ENCODE measurements around the gene MOB3A.

MOB3A gene

GRCh38 chr19:2120821-2121220 is 24.7 kb upstream of the MOB3A start:
- Histone ChIP-seq H3K27me3 (ENCODE audit: control insufficient read depth, insufficient read depth, low read length) (no peaks in the 10 kb centered on the region), H3K9ac (ENCODE audit: low read length) (no peak overlapping the region), H3K4me1 (ENCODE audit: control insufficient read depth, insufficient read depth, low read length) (no peaks in the 10 kb centered on the region), H3K9me3 (ENCODE audit: control insufficient read depth, low read length) (no peaks in the 10 kb centered on the region), H3K36me3 (ENCODE audit: control insufficient read depth, insufficient read depth, low read length) (peaks cover 38% of the 10 kb centered on the region), H3K4me3 (ENCODE audit: low read length) (no peak overlapping the region)

DNA sequence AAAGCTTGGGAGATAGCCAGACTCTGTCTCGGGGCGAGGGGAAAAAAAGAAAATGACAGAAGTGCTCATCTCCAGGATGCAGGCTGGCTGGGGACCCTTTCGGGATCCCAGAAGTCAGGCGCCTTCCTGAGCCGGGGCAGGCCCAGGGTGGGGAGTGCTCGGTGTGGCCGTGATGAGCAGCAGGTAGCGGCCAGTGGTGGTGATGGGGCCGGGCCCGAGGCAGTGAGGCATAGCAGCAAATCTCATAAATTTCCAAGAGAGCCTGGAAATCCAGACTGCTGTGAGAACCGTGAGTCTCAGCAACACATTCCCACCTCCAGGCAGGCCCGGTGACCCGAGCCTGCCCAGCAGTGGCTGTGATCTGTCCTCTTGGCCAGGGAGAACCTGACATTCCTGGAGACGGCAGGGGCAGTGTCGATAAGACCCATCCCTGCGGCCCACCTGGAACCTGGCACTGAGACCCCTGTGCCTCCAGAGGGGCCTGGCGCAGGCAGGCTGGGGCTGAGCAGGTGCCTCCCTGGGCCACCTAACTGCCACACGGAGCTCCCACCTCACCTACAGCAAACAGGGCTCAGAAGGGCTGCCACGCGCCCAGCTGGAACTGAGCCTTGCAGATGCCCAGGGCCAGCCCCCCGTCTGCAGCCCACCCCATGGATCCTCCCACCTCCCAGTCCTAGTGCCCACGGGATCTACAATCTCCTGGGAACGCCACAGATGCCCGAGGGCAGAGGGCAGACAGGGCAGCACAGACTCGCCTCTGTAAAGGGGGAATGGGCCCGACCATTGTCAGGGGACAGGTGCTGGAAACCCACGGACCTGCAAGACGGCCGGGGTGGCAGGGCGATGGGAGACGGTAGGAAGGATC is 24.0 kb upstream of the MOB3A start:
- no peaks in the 10 kb centered on the region for H3K27me3 ChIP-seq (ENCODE audit: control insufficient read depth, insufficient read depth, low read length)
- H3K4me1 ChIP-seq (ENCODE audit: control insufficient read depth, insufficient read depth, low read length), result no peaks in the 10 kb centered on the region
- no peaks in the 10 kb centered on the region for H3K9me3 ChIP-seq (ENCODE audit: control insufficient read depth, low read length)
- H3K9ac ChIP-seq (ENCODE audit: low read length), result no peak overlapping the region
- H3K4me3 ChIP-seq (ENCODE audit: low read length), result no peak overlapping the region
- peaks cover 45% of the 10 kb centered on the region for H3K36me3 ChIP-seq (ENCODE audit: control insufficient read depth, insufficient read depth, low read length)

GRCh38 chr19:2118438-2118837 is 22.3 kb upstream of the MOB3A start:
- Histone ChIP-seq H3K27me3 (ENCODE audit: control insufficient read depth, insufficient read depth, low read length) (no peaks in the 10 kb centered on the region), H3K4me1 (ENCODE audit: control insufficient read depth, insufficient read depth, low read length) (no peaks in the 10 kb centered on the region), H3K36me3 (ENCODE audit: control insufficient read depth, insufficient read depth, low read length) (peaks cover 51% of the 10 kb centered on the region), H3K9ac (ENCODE audit: low read length) (no peak overlapping the region), H3K4me3 (ENCODE audit: low read length) (no peak overlapping the region), H3K9me3 (ENCODE audit: control insufficient read depth, low read length) (no peaks in the 10 kb centered on the region)

DNA sequence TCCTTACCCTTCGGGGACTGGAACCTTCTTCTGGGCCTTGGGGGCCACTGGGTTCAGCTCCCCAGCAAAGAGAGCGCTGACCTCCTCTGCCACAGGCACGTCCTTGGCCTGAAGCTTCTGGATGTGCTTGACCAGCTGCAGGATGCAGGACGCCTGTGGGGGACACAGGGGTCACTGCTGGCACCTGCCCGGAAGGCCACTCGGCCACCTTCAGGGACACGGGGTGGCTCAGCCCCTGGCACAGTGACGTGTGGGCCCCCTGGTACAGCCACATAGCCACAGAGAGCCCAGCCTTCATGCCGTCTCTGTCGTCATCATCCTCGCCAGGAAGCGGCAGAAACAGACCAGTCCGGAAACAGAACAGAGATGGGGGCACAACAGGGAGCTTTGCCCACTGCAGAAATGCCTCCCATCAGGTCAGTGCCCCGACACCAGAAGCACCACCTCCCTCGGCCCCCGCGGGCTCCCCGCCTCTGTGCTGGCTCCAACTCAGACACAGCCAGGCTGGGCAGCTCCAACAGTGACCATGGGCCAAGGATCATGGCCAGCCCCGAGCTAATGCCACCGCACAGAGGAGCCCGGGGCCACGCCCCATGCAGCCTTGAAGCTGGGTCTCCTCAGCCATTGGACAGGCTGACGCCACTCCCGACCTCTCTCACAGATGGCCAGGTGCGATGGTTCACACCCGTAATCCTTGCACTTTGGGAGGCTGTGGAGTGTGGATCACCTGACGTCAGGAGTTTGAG is 21.3 kb upstream of the MOB3A start:
- Histone ChIP-seq H3K9ac (ENCODE audit: low read length) (no peak overlapping the region), H3K27me3 (ENCODE audit: control insufficient read depth, insufficient read depth, low read length) (no peaks in the 10 kb centered on the region), H3K4me3 (ENCODE audit: low read length) (no peak overlapping the region), H3K4me1 (ENCODE audit: control insufficient read depth, insufficient read depth, low read length) (no peaks in the 10 kb centered on the region), H3K9me3 (ENCODE audit: control insufficient read depth, low read length) (no peaks in the 10 kb centered on the region), H3K36me3 (ENCODE audit: control insufficient read depth, insufficient read depth, low read length) (peaks cover 51% of the 10 kb centered on the region)

DNA sequence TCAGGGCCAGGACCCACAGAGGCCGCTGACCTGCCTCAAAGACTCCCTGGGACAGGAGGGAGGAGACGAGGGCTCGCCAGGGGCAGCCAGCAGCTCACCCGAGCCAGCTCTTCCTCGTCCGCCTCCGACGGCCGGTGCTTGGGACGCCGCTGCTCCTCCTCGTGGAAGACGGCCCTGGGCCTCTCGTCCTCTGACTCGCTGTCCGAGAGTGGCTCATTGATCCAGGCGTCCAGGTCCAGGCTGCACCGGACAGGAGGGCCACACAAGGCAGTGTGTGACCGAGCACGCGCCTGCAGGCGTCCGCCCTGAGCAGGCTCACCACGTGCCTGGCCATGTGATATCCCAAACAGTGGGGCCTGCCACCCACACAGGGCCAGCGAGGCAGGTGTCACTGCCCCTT is 20.4 kb upstream of the MOB3A start:
- Histone ChIP-seq H3K9ac (ENCODE audit: low read length) (no peak overlapping the region), H3K27me3 (ENCODE audit: control insufficient read depth, insufficient read depth, low read length) (no peaks in the 10 kb centered on the region), H3K4me3 (ENCODE audit: low read length) (no peak overlapping the region), H3K4me1 (ENCODE audit: control insufficient read depth, insufficient read depth, low read length) (no peaks in the 10 kb centered on the region), H3K36me3 (ENCODE audit: control insufficient read depth, insufficient read depth, low read length) (peaks cover 55% of the 10 kb centered on the region), H3K9me3 (ENCODE audit: control insufficient read depth, low read length) (no peaks in the 10 kb centered on the region)

DNA sequence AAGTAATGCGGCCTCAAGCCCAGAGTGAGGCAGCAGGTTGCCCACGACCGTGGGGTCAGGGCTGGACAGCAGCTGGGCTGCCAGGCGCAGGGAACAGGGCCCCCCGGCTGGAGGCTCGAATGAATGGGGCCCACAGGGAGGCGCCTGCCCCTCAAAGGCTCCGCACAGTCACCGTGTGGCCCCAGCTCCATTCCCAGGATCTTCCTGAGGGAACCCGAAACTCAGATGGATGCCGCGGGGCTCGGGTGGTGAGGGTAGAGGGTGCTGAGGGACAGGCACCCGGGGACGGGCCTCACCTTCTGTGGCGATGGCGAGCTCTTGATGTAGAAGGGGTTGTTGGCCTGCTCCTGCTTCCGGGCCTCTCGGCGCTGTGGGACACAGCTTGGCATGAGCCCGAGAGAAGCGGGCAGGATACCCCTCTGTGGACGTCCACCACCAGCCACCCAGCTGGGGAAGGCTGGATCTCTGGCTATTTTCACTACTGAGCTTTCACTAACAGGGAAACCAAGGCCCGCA is 19.8 kb upstream of the MOB3A start:
- H3K9me3 ChIP-seq (ENCODE audit: control insufficient read depth, low read length), result no peaks in the 10 kb centered on the region
- H3K4me1 ChIP-seq (ENCODE audit: control insufficient read depth, insufficient read depth, low read length), result no peaks in the 10 kb centered on the region
- no peak overlapping the region for H3K9ac ChIP-seq (ENCODE audit: low read length)
- H3K36me3 ChIP-seq (ENCODE audit: control insufficient read depth, insufficient read depth, low read length), result peaks cover 51% of the 10 kb centered on the region
- H3K4me3 ChIP-seq (ENCODE audit: low read length), result no peak overlapping the region
- no peaks in the 10 kb centered on the region for H3K27me3 ChIP-seq (ENCODE audit: control insufficient read depth, insufficient read depth, low read length)

GRCh38 chr19:2115324-2115723 is 19.2 kb upstream of the MOB3A start:
- Histone ChIP-seq H3K9me3 (ENCODE audit: control insufficient read depth, low read length) (no peaks in the 10 kb centered on the region), H3K36me3 (ENCODE audit: control insufficient read depth, insufficient read depth, low read length) (peaks cover 47% of the 10 kb centered on the region), H3K9ac (ENCODE audit: low read length) (no peak overlapping the region), H3K4me3 (ENCODE audit: low read length) (no peak overlapping the region), H3K27me3 (ENCODE audit: control insufficient read depth, insufficient read depth, low read length) (no peaks in the 10 kb centered on the region), H3K4me1 (ENCODE audit: control insufficient read depth, insufficient read depth, low read length) (no peaks in the 10 kb centered on the region)

DNA sequence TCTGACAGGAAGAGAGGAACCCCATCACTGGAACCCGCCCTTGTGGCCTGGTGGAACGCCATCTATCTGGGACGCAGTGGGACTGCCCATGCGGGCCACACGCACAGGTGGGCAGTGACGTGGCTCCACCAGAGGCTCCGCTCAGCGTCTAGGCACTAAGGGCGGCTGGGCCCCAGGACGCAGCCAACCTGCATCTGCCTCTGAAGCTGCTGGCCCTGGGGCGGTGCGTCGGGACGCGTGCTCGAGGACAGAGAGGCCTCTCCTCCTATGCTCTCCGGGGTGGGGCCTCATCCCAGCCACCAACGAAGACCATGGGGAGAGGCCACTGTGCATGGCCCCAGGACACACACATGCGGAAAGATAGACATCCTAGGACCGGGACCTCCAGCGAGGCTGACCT is 18.7 kb upstream of the MOB3A start:
- Histone ChIP-seq H3K4me3 (ENCODE audit: low read length) (no peak overlapping the region), H3K27me3 (ENCODE audit: control insufficient read depth, insufficient read depth, low read length) (no peaks in the 10 kb centered on the region), H3K4me1 (ENCODE audit: control insufficient read depth, insufficient read depth, low read length) (no peaks in the 10 kb centered on the region), H3K9me3 (ENCODE audit: control insufficient read depth, low read length) (no peaks in the 10 kb centered on the region), H3K9ac (ENCODE audit: low read length) (no peak overlapping the region), H3K36me3 (ENCODE audit: control insufficient read depth, insufficient read depth, low read length) (peaks cover 43% of the 10 kb centered on the region)

- Histone ChIP-seq H3K9me3 (ENCODE audit: control insufficient read depth, low read length) (no peaks in the 10 kb centered on the region), H3K36me3 (ENCODE audit: control insufficient read depth, insufficient read depth, low read length) (peaks cover 43% of the 10 kb centered on the region), H3K4me1 (ENCODE audit: control insufficient read depth, insufficient read depth, low read length) (no peaks in the 10 kb centered on the region), H3K27me3 (ENCODE audit: control insufficient read depth, insufficient read depth, low read length) (no peaks in the 10 kb centered on the region), H3K9ac (ENCODE audit: low read length) (no peak overlapping the region), H3K4me3 (ENCODE audit: low read length) (no peak overlapping the region)
Observed at GRCh38 chr19:2114218-2114617, 18.1 kb upstream of the MOB3A start.

- Histone ChIP-seq H3K4me1 (ENCODE audit: control insufficient read depth, insufficient read depth, low read length) (no peaks in the 10 kb centered on the region), H3K9ac (ENCODE audit: low read length) (no peak overlapping the region), H3K27me3 (ENCODE audit: control insufficient read depth, insufficient read depth, low read length) (no peaks in the 10 kb centered on the region), H3K4me3 (ENCODE audit: low read length) (no peak overlapping the region), H3K36me3 (ENCODE audit: control insufficient read depth, insufficient read depth, low read length) (peaks cover 44% of the 10 kb centered on the region), H3K9me3 (ENCODE audit: control insufficient read depth, low read length) (no peaks in the 10 kb centered on the region)
Observed at GRCh38 chr19:2113439-2114211, 17.5 kb upstream of the MOB3A start.

DNA sequence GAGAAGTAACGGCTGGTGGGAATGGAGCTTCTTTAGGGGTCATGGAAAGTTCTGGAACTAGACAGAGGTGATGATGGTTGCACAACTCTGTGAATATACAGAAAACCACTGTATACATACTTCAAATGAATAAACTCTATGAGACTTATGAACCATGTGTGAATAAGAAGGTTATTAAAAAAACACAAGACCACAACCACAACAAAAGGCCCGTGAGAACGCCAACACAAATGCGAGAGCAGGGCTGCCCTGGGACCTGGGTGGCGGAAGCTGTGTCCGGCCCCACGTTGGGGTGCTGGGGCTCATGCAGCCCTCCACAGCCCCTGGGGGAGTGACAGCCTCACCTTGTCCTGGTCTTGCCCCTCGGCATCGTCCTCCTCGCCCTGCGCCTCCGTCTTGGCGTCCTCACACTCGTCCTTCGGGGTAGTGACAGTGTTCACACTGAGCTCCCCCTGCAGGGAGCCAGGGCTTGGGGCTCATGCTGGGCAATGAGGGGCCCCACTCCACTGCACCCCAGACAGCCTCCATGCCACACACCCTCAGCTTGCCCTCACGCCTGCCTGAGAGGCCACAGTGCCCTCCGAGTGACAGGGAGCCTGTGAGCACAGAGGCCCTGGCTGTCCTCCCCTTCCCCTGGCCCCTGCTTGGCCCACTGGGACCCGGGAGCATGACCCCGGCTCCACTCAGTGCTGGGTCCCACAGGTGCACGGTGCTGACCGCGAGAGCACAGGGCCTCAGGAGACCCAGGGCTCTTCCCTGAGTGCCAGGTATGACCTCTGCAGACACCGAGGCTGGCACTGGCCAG is 16.6 kb upstream of the MOB3A start:
- Histone ChIP-seq H3K9me3 (ENCODE audit: control insufficient read depth, low read length) (no peaks in the 10 kb centered on the region), H3K4me1 (ENCODE audit: control insufficient read depth, insufficient read depth, low read length) (no peaks in the 10 kb centered on the region), H3K36me3 (ENCODE audit: control insufficient read depth, insufficient read depth, low read length) (peaks cover 47% of the 10 kb centered on the region), H3K4me3 (ENCODE audit: low read length) (no peak overlapping the region), H3K27me3 (ENCODE audit: control insufficient read depth, insufficient read depth, low read length) (no peaks in the 10 kb centered on the region), H3K9ac (ENCODE audit: low read length) (no peak overlapping the region)

Data from mucosa of stomach (tissue), 1 donor.